ENCODE results near the gene KCTD4. TPM values are rescaled to one million over a fixed set of nuclear protein-coding genes. Genes with fewer than 3 reads are reported as not detected.

Gene KCTD4
- total and polyA plus RNA-seq, 2 donors (not counting 3 experiments of a cell fraction or from before 2014, with no cell fraction given), result not detected

DNA sequence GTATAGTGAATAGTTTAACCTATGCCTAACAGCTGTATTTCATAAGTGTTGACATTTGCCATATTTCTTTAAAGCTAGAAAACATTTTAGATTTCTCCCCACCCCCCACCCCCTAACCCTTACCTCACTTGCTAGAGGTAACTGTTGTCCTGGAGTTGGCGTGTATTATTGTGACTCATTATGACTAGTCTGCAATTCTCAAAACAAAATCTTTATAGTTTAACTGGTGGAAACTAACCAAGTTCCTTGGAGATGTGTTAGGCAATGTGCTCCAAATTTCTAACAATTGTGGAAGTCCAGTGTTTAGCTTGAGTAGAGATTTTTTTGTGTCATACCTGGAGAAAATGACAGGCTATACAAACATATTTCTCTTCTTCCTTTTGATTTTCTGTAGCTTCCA, 38.0 kb downstream of the KCTD4 start:
- FAIRE-seq, result no peak

DNA sequence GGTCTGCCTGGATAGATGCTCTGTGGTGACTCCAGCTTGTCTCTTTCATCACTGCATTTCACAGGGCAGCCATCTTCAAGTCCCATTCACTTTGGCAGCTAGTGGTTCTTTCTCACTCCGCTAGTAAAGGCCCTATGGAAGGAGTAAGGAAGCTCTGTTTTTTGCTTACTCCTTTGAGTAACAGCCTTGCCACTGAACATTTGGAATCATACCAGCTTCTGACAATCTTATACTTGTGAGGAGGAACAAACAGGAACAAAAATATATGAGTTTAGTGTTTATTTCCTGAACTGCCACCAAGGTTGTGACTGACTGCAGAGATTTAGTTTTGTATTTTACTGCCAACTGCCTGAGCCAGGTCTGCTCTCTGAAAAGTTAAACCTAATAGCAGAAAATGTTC, 38.7 kb downstream of the KCTD4 start:
- H3K27me3 ChIP-seq (ENCODE audit: control insufficient read depth in 2 of 2, insufficient read depth in 2 of 2, low read length in 2 of 2), result no peaks in the 10 kb centered on the region
- H3K9me1 ChIP-seq (replicated peaks; ENCODE audit: control insufficient read depth, extremely low read depth, insufficient read depth, low read length), result no peaks in the 10 kb centered on the region
- CTCF ChIA-PET, result interaction anchor here (0.9 to 3.9 kb wide), 8 partner anchors 14 to 119 kb away, joined by 3 to 19 read pairs (median 3); partner anchors contain the start of gene GTF2F2
- no peak for TF ChIP-seq POLR2A (IDR thresholded peaks at IDR 0.05; ENCODE audit: low read depth, low read length)
- intact Hi-C loops (cut with micrococcal nuclease) (no loop called here), dilution Hi-C loops (cut with MboI; ENCODE audit: extremely low pct_ligation_motif_present, low sequenced_read_pairs) (no loop called here)
- peak overlapping the region; percentile 78 for H3K27ac ChIP-seq (ENCODE audit: insufficient read depth, low read depth, low read length)
- H3K4me2 ChIP-seq (ENCODE audit: insufficient read depth, low read length), result peak overlapping the region; percentile 69
- no TSS peak for BruUV-seq (replicated peaks)
- no peaks in the 10 kb centered on the region for H3K36me3 ChIP-seq (ENCODE audit: control insufficient read depth in 2 of 2, extremely low read depth in 1 of 2, insufficient read depth in 2 of 2, low read length in 2 of 2)
- DNase-seq (ENCODE audit: low read depth, low spot score) (peak; percentile 65), FAIRE-seq (peak; percentile 28)
- H3K4me1 ChIP-seq (ENCODE audit: control insufficient read depth, extremely low read depth, insufficient read depth, low read length), result peaks cover 14% of the 10 kb centered on the region
- no peaks in the 10 kb centered on the region for H3K9me3 ChIP-seq (replicated peaks; ENCODE audit: control insufficient read depth, insufficient read depth, low read length)
- peak overlapping the region; percentile 9 for H2AFZ ChIP-seq (ENCODE audit: low read depth, low read length)
- no peak overlapping the region for H3K4me3 ChIP-seq (replicated peaks in 1 of 3; ENCODE audit: insufficient read depth in 1 of 3, low read depth in 1 of 3, low read length in 3 of 3)
- peak overlapping the region; percentile 48 for H3K9ac ChIP-seq (replicated peaks; ENCODE audit: extremely low read depth, insufficient read depth, low read length)
- POLR2A ChIA-PET, result no interaction called here
- peaks cover 4% of the 10 kb centered on the region for H3K79me2 ChIP-seq (ENCODE audit: control insufficient read depth, insufficient read depth, low read length)
- H4K20me1 ChIP-seq (replicated peaks; ENCODE audit: control insufficient read depth, extremely low read depth, insufficient read depth, low read length), result no peaks in the 10 kb centered on the region

More for the DNA sequence above, 38.0 kb downstream of the KCTD4 start:
- Histone ChIP-seq H3K27me3 (ENCODE audit: control insufficient read depth in 2 of 2, insufficient read depth in 2 of 2, low read length in 2 of 2) (no peaks in the 10 kb centered on the region), H3K79me2 (ENCODE audit: control insufficient read depth, insufficient read depth, low read length) (peaks cover 4% of the 10 kb centered on the region), H3K4me3 (replicated peaks in 1 of 3; ENCODE audit: insufficient read depth in 1 of 3, low read depth in 1 of 3, low read length in 3 of 3) (no peak overlapping the region), H3K9me1 (replicated peaks; ENCODE audit: control insufficient read depth, extremely low read depth, insufficient read depth, low read length) (no peaks in the 10 kb centered on the region), H3K9ac (replicated peaks; ENCODE audit: extremely low read depth, insufficient read depth, low read length) (peak overlapping the region; percentile 48), H3K27ac (ENCODE audit: insufficient read depth, low read depth, low read length) (peak overlapping the region; percentile 78), H3K4me1 (ENCODE audit: control insufficient read depth, extremely low read depth, insufficient read depth, low read length) (peaks cover 14% of the 10 kb centered on the region), H2AFZ (ENCODE audit: low read depth, low read length) (no peak overlapping the region), H3K9me3 (replicated peaks; ENCODE audit: control insufficient read depth, insufficient read depth, low read length) (no peaks in the 10 kb centered on the region), H3K4me2 (ENCODE audit: insufficient read depth, low read length) (peak overlapping the region; percentile 69), H4K20me1 (replicated peaks; ENCODE audit: control insufficient read depth, extremely low read depth, insufficient read depth, low read length) (no peaks in the 10 kb centered on the region), H3K36me3 (ENCODE audit: control insufficient read depth in 2 of 2, extremely low read depth in 1 of 2, insufficient read depth in 2 of 2, low read length in 2 of 2) (no peaks in the 10 kb centered on the region)
- CTCF ChIA-PET, result interaction anchor here (1.1 to 3.9 kb wide), 7 partner anchors 14 to 118 kb away, joined by 3 to 19 read pairs (median 3); partner anchors contain the start of gene GTF2F2
- TF ChIP-seq GATA2 (IDR thresholded peaks at IDR 0.05; ENCODE audit: insufficient read depth, insufficient read length, low read depth, low read length) (no peak), FOS (IDR thresholded peaks at IDR 0.05; ENCODE audit: borderline replicate concordance, insufficient read depth, low read length) (peak; percentile 83), JUN (IDR thresholded peaks at IDR 0.05; ENCODE audit: borderline replicate concordance, insufficient read depth, insufficient read length, low read depth) (peak; percentile 73)
- dilution Hi-C loops (cut with MboI; ENCODE audit: extremely low pct_ligation_motif_present, low sequenced_read_pairs) (no loop called here), intact Hi-C loops (cut with micrococcal nuclease) (no loop called here)
- POLR2A ChIA-PET, result no interaction called here
- BruUV-seq (replicated peaks), result no TSS peak
- DNase-seq (ENCODE audit: low read depth, low spot score), result peak; percentile 78
